GM18907 (cell line): ENCODE data around the gene MAP3K20.
A peak's percentile ranks its signal among the peaks of the same experiment; 100 is the strongest.

Experiments used
- ATAC-seq: cut with Tn5 transposase; IDR thresholded peaks from one replicate; pipeline ENCODE4 v1.9.1; 2021; ENCODE audit warnings: mild to moderate bottlenecking, moderate library complexity; ENCODE audit not compliant: unreplicated experiment

MAP3K20 gene

GRCh38 chr2:173050684-173051083 lies 25.0 kb upstream of the MAP3K20 start:
- no peak for ATAC-seq

DNA sequence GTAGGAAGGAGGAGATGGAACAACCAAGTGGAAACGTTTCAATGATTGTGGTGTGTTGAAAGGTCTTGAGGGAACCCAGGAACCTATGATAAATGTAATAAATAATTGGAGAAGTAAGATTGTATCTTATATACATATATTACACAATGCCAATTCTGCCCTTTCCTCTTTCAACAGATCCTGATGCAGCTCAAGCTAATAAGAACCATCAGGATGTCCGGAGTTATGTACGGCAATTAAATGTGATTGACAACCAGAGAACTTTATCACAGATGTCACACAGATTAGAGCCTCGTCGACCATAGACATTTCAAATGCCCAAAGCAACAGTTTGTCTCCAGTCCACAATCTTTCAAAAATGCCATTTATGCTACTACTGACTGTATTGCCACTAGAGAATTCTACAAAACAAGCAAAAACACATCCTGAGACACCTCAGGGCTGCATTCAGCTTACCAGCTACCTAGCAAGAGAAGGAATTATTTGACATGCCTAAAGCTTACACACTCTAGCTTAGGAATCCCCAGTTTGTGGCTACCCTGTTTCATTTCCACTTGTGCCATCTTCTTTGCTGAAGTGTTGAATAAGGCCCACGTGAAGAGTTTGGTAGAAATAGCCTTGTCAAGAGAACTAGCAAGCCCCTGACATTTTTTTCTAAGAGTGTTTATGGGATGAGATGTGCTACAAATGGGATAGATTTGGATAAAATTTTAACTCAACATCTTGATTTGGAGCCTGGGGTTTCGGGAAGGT lies 24.0 kb upstream of the MAP3K20 start:
- no peak for ATAC-seq

- no peak for ATAC-seq
Measured at GRCh38 chr2:173053043-173053699, 22.5 kb upstream of the MAP3K20 start.

GRCh38 chr2:173054466-173054865 lies 21.2 kb upstream of the MAP3K20 start:
- ATAC-seq, result no peak

- no peak for ATAC-seq
Measured at GRCh38 chr2:173056705-173057364, 18.8 kb upstream of the MAP3K20 start.

GRCh38 chr2:173058097-173058496 lies 17.5 kb upstream of the MAP3K20 start:
- no peak for ATAC-seq

DNA sequence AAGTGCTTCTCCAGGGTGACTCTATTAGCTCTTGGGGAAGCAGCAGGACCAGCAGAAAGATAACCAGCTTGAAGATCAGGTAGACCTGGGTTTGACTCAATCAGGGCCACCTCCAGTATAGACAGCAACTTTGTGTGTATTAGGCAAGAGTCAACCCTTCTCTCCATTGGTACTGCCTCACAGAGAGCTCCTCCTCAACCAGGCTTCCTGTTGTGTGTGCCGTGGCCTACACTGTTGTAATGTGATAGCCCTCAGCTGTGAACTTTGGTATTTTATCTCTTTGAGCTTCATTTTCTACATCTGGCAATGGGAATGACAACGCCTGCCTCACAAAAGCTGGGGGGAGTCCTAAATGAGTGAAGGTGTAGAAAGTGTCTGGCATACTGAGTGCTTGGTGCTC lies 17.0 kb upstream of the MAP3K20 start:
- ATAC-seq, result no peak

GRCh38 chr2:173059292-173059691 lies 16.4 kb upstream of the MAP3K20 start:
- ATAC-seq, result no peak

DNA sequence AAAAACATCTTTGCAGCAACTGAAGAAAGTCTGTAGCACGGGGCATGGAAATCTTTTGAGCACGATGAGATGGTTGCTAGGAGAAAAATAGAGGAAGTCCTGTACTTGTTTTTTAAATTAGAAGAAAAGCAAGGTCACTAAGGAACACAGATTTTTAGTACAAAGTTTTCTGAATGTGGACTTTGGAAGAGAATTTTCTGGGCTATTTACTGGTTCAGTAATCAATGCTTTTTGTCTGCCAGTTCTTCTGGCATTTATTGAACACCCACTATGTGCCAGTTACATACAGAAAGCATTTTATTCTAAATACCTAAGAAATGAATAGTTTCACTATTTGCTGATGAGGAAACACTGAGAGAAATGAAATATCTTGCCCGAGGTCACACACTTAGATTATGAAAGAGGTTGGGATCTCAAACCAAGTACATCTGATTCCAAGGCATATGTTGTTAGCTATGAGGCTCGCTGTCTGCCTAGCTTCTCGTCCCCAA lies 15.6 kb upstream of the MAP3K20 start:
- no peak for ATAC-seq

DNA sequence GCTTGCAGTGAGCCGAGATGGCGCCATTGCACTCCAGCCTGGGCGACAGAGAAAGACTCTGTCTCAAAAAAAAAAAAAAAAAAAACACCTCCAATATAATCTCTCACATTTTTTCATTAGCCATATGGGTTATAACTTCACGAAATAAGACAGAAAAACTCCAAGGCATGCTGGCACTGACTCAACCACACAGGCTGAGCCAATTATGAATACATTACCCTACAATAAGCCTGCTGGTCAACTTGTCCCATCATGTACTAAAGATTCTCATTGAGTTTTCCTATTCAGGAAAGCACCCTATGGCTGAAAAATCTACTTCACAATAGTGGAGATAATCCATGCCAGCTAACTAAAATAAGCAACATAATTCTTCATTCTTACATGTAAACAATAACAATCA lies 12.8 kb upstream of the MAP3K20 start:
- ATAC-seq, result no peak

GRCh38 chr2:173064151-173064805 lies 11.4 kb upstream of the MAP3K20 start:
- no peak for ATAC-seq

DNA sequence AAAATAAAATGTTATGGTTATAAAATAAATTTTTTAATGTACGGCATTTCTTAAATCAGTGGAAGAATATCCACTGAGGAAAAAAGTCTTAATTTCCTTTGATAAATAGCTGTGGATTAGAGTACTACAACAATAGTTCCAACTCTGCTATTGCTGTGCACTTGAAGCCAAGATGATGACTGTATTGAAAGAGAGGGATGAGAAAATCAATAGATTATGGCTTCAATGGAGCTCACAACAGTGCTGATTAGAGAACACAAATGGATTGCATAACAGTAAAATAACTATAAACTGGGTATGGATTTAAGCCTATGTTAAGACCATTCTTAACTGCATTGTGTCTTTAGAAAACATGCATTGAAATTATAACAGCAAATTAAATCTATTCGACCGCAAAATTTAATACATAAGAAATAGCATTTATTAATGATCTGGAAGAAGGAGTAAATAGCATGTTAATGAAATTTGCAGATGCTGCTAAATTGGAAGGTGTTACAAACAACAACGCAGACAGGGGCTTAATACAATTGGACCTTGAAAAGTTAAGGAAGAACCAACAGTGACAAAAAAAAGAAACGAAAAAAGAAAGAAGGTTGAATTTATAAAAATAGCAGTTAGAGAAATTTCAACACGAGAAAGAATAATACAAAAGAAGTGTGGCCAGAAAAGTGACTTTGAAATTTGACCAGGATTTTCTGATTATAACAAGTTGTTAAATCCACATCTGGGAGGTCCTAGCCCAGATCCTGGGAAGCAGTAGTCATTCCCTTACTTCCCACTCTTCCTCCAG lies 8.6 kb upstream of the MAP3K20 start:
- ATAC-seq, result no peak

DNA sequence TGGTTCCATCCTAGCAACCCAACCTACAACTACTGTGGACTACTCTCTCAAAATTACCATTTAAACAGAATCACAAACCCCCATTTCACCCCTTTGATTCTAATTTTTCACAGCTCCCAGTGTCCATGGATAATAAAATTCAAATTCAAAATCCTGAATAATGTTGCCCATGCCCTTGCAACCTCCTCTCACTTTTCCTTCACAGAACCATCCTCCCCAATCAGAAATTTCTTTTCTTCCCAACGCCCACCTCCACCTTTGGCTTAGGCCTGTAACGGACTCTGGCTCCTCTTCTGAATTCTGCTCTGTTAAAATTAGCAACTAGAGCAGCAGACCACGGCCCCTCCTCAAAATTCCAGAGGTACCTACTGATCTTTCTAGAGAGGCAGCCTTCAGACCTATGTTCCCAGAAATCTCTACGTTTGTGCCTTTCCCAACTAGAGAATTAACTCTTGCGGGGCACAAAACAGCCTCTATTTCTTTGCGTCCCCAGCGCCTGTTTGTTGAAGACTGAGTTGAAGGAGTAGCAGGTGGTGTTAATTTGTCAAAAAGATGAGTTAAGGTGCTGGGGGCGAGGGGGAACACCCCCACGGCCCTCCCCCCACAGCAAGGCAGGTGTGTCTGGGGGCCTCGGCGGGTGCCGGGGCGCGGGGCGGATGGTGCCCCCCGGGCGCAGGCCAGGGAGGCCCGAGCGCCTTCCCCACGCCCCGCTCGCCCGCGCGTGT lies 428 bp upstream of the MAP3K20 start:
- no peak for ATAC-seq

DNA sequence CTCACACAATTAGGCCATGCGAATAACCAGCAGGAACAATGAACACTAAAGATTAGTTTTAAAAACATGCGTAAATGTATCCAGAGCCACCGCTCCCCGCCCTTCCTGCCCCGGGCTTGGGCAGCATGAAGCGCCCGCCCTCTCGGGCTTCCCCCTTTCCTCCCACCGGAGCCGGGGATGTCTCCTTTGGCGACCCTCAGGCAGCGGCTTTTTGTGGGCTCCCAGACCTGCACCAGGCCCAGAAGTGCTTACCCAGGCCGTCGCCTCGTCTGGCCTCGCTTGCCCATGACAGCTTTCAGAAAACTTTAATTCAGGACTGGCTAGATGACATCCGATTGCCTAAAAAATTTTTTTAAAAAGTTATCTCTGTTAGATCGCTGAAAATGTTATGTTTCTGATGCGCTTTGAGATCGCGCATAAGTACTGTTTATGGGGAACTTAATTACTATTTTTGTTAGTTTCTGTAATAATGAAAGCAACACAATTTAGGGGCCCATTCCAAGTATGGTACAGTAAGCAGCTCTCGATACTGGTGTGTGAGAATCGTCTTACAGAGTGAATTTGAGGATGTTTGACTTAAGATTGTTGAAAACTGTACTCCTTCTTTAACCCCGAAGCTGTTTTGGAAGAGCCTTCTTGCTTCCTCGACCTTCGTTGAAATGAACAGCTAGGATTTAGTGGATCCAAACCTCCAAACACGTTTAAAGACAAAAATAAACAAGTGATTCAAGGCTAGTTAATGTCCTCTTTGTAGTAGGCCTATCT lies 1.1 kb downstream of the MAP3K20 start:
- peak; percentile 40 for ATAC-seq

DNA sequence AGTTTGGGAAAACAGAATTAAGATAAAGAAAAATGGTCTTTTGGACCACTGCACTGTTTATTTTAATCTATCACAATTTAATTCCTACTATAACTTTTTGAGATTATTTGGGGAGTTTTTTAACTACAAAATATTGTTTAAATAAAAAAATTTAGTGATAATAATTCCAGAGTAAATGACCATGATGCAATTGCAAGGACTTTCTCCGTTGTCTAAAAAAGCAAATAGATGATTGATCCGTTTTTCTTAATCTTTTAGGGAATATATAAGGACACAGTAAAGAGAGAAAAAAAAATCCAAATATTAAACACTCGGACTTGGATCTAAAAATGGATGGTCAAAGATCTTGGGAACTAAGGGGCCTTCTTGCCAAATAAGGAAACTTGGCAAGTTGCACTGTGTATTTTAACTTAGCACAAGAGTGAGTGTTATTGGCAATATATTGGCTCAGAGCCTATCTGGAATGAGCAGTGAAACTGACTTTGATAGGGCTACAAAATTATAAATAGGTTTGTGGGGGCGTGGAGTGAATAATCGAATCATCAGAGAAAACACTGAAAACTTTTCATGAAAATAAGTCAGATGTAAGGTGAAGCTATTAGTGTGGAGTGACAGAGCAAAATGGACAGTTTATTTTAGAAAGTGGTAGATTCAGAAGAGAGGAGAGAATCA lies 2.0 kb downstream of the MAP3K20 start:
- no peak for ATAC-seq

- ATAC-seq, result no peak
Measured at GRCh38 chr2:173079141-173079540, 3.5 kb downstream of the MAP3K20 start.

DNA sequence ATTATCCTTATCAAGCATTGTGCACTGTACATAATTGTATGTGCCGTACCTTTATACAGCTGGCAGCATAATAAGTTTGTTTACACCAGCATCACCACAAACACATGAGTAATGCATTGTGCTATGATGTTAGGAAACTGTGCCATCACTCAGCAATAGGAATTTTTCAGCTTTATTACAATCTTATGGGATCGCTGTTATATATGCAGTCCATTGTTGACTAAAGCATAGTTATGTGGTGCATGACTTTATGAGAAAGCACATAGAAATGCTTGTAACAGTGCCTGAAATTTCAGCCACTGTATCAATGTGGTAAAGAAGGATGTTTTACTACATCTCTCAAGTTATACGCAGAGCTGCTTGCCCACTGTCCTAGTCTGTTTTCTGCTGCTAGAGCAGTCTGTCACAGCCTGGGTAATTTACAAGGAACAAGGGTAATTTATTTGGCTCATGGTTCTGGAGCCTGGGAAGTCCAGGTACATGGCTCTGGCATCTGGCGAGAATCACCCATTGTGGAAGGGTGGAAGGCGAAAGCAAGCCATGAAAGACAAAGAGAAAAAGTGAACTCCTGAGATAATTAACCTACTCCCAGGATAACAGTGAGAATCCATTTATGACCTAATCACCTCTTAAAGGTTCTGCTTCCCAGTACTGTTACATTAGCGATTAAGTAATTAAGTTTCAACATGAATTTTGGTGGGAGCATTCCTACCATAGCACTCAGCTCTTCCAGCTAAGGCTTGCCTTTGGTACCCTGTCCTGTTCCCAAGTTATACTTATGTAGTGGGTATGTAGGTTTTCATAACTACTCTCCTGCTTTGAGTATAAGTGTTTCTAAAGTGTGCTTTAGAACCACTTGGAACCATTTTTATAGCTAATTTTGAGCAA lies 4.6 kb downstream of the MAP3K20 start:
- no peak for ATAC-seq
